HepG2 (cell line): ENCODE data around the gene FBXW10. TPM values are rescaled to one million over a fixed set of nuclear protein-coding genes. Genes with fewer than 3 reads are reported as not detected.
A peak's percentile ranks its signal among the peaks of the same experiment; 100 is the strongest.
"Not testable (repeated sequence)": the region's sequence is repeated elsewhere in the genome, so short reads cannot be mapped to it uniquely, and the experiment has no call there.

Experiments used
- ATAC-seq: fragments of 200-7000 bp; cut with Tn5 transposase; 3 replicates; pipeline ENCODE4 v1.9.1; 2020; ENCODE audit warnings: mild to moderate bottlenecking, moderate library complexity
- BruUV-seq: library from RNA; stranded (reverse); fragments of 400-500 nt; replicated peaks from 2 replicates; lab custom pipeline; 2021; lab: Mats Ljungman, UMichigan
- CTCF ChIA-PET: fragments of 300-600 bp; formaldehyde crosslinking; extraction: SDS; loops from one replicate; lab custom pipeline; 2021; ENCODE audit warnings: low total read pairs, inconsistent platforms, low intra/inter-chr PET ratio; lab: Yijun Ruan, JAX
- POLR2A ChIA-PET: fragments of 350-600 bp; sonication (Branson Sonifier 250); formaldehyde crosslinking; loops from one replicate; lab custom pipeline; 2020; ENCODE audit warnings: antibody characterized with exemption, inconsistent platforms; lab: Yijun Ruan, JAX
- DNase-seq: peaks from one replicate; pipeline ENCODE4 v3.0.0-alpha.2; 2015; ENCODE audit warnings: low spot score
- FAIRE-seq: peaks from 3 replicates; lab custom pipeline; 2011; peaks lifted over from hg19 to GRCh38; lab: Jason Lieb, UNC
- H2AFZ ChIP-seq: one replicate; pipeline ENCODE4 v1.6.1; 2011; ENCODE audit warnings: low read length, inconsistent platforms
- H3K27ac ChIP-seq: fragments of 300-600 bp; 3 replicates; pipeline ENCODE4 v1.8.0; 2011; ENCODE audit warnings: mixed run types, mild to moderate bottlenecking, mixed read lengths, low read length, inconsistent platforms; ENCODE audit not compliant: insufficient read depth; ENCODE audit errors: extremely low read length
- H3K27me3 ChIP-seq, 2 experiments: fragments of 200-600 bp in 1 of 2; 2 replicates in 1 of 2; 3 replicates in 1 of 2; pipeline versions ENCODE4 v1.6.0 to v1.8.0; 2011; ENCODE audit warnings: low read length in 2 of 2, mild to moderate bottlenecking in 2 of 2, moderate library complexity in 2 of 2, inconsistent platforms in 1 of 2; ENCODE audit not compliant: insufficient read depth in 2 of 2, control insufficient read depth in 1 of 2
- H3K36me3 ChIP-seq, 2 experiments: fragments of 200-600 bp in 1 of 2; replicated peaks in 1 of 2; 2 replicates in 1 of 2; 3 replicates in 1 of 2; pipeline versions ENCODE4 v1.5.1 to v1.8.0; 2011; ENCODE audit warnings: low read length in 2 of 2, inconsistent platforms in 1 of 2; ENCODE audit not compliant: insufficient read depth in 2 of 2, control insufficient read depth in 1 of 2
- H3K4me1 ChIP-seq: 2 replicates; pipeline ENCODE4 v1.5.1; 2012; ENCODE audit warnings: low read length, inconsistent platforms; ENCODE audit not compliant: insufficient read depth
- H3K4me2 ChIP-seq: 2 replicates; pipeline ENCODE4 v1.6.0; 2011; ENCODE audit warnings: low read depth, low read length, inconsistent platforms
- H3K4me3 ChIP-seq, 3 experiments: fragments of 200-600 bp in 1 of 3; sonication (generic), shearing (Covaris generic) in 1 of 3; replicated peaks in 1 of 3; 2 replicates each; pipeline ENCODE4 v1.5.1; 2011 to 2016; ENCODE audit warnings: low read length in 3 of 3, inconsistent platforms in 2 of 3, low read depth in 2 of 3, mild to moderate bottlenecking in 2 of 3, control low read depth in 1 of 3, mixed read lengths in 1 of 3; ENCODE audit not compliant: insufficient read depth in 1 of 3
- H3K79me2 ChIP-seq: one replicate; pipeline ENCODE4 v1.6.1; 2011; ENCODE audit warnings: low read length, inconsistent platforms; ENCODE audit not compliant: insufficient read depth
- H3K9ac ChIP-seq: 2 replicates; pipeline ENCODE4 v1.6.0; 2011; ENCODE audit warnings: mild to moderate bottlenecking, low read depth, low read length, inconsistent platforms; ENCODE audit not compliant: insufficient read depth
- H3K9me3 ChIP-seq: 2 replicates; pipeline ENCODE4 v1.5.1; 2012; ENCODE audit warnings: mild to moderate bottlenecking, low read length
- H4K20me1 ChIP-seq: 2 replicates; pipeline ENCODE4 v1.6.0; 2011; ENCODE audit warnings: inconsistent platforms, mild to moderate bottlenecking, low read length, moderate library complexity; ENCODE audit not compliant: insufficient read depth
- HDAC6 ChIP-seq: fragments of 200-600 bp; sonication (generic); IDR thresholded peaks from 2 replicates; pipeline ENCODE4 v1.7.0; 2017; ENCODE audit warnings: mild to moderate bottlenecking, antibody characterized with exemption, low read length, low read depth
- RAD51 ChIP-seq: fragments of 450-650 bp; IDR thresholded peaks from 2 replicates; pipeline ENCODE4 v1.6.1; 2016; ENCODE audit warnings: borderline replicate concordance
- SETDB1 ChIP-seq: sonication (generic); formaldehyde crosslinking; IDR thresholded peaks from 2 replicates; pipeline ENCODE4 v1.5.1; 2020; ENCODE audit warnings: missing genetic modification reagents, mild to moderate bottlenecking, borderline replicate concordance
- WIZ ChIP-seq: sonication (generic); formaldehyde crosslinking; IDR thresholded peaks from 2 replicates; pipeline ENCODE4 v1.5.1; 2020; ENCODE audit warnings: mild to moderate bottlenecking, missing genetic modification reagents
- ZNF101 ChIP-seq: sonication (generic); formaldehyde crosslinking; IDR thresholded peaks from 2 replicates; pipeline ENCODE4 v1.4.0; 2020; ENCODE audit warnings: mild to moderate bottlenecking, low read depth, missing genetic modification reagents, borderline replicate concordance
- WGBS: methylation state at CpG from one replicate; pipeline ENCODE4 v1.1.6; 2017; ENCODE audit warnings: low lambda C conversion rate; 5-methylcytosine and 5-hydroxymethylcytosine counted together
- in situ Hi-C: cut with HindIII; loops from 2 replicates; pipeline ENCODE4 v1.10.0; 2017; ENCODE audit warnings: low pct_unique_long_range_greater_than_20kb; ENCODE audit not compliant: extremely low pct_ligation_motif_present
- intact Hi-C: fragments of 100-400 bp; cut with micrococcal nuclease; formaldehyde crosslinking; loops from one replicate; pipeline ENCODE4 v1.10.0; 2022; ENCODE audit not compliant: unreplicated experiment
- polyA plus RNA-seq, 8 experiments: library from polyadenylated mRNA; depleted of rRNA in 3 of 8; stranded (reverse) in 7 of 8; unstranded in 1 of 8; fragments of >200 nt; fragmentation: Illumina TruSeq in 4 of 8; extraction: Trizol in 4 of 8; gene quantifications; 2 replicates each; pipeline versions ENCODE4 v1.2.1 to v1.2.3, GENCODE V29; 2011 to 2016; ENCODE audit warnings: low read depth in 4 of 8, missing spikeins in 1 of 8, mixed read lengths in 1 of 8; ENCODE audit not compliant: insufficient read depth in 1 of 8
- total RNA-seq, 5 experiments: library from RNA; depleted of rRNA; stranded (reverse); fragments of >200 nt; fragmentation: Illumina TruSeq; extraction: Trizol; gene quantifications; 2 replicates each; pipeline ENCODE4 v1.2.3, GENCODE V29; 2016; ENCODE audit warnings: low read depth in 1 of 5
- TF ChIP-seq, protein P1 (sequence below): sonication (generic); formaldehyde crosslinking; IDR thresholded peaks from 2 replicates; pipeline ENCODE4 v1.4.0; 2020; ENCODE audit warnings: mild to moderate bottlenecking, low read depth, missing genetic modification reagents
- TF ChIP-seq, protein P2 (sequence below): sonication (generic); formaldehyde crosslinking; IDR thresholded peaks from 2 replicates; pipeline ENCODE4 v1.5.1; 2020; ENCODE audit warnings: mild to moderate bottlenecking, missing genetic modification reagents, moderate library complexity
- TF ChIP-seq, protein P3 (sequence below): sonication (generic); formaldehyde crosslinking; IDR thresholded peaks from 2 replicates; pipeline ENCODE4 v1.4.0; 2020; ENCODE audit warnings: missing genetic modification reagents, borderline replicate concordance

Gene FBXW10
- total and polyA plus RNA-seq, 2 of the 13 experiments (the other 11 are each of a cell fraction or from before 2014, with no cell fraction given) = 0.04 to 0.17 TPM

DNA sequence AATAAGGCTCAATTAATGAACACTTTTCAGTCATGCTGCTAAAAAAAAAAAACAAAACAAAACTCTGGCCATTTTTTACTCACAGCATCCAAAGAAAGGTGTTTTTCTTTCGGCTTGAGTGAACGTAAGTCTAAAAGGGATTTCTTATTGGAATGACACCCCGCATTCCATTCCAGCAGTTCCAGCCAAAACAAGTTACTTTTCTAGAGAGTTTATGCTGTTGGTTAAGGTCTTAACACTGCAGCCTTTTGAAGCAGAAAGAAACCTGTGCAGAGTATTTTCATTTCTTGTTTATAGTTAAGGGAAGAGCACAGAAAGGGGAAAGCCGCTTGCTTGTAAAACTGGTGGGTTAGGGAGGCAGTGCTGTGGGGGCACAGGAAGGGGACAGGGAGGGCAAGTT is 27.2 kb downstream of the FBXW10 start:
- BruUV-seq = not testable (repeated sequence)

DNA sequence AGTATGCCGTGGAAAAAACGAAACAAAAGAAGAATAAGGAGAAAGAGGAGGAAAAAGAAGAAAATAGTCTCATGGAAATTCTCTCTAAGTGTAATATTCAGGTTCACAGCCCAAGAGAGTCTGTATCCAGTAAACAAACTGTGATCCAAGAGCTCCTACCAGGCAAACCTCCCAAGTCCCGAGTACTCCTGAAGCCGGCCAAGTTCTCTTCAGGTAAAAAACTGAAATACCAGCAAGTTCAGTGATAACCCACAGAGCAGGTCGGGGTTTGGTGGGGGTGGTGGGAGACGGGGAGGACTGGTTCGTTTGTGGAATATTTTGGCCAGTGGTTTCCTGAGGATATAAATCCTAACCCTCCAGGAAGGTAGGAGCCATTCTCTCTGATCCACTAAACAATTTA is 28.6 kb downstream of the FBXW10 start:
- DNase-seq (no peak), FAIRE-seq (no peak), ATAC-seq (no peak)
- WGBS = 18% methylated on average over 7 of the region's 7 CpGs
- POLR2A ChIA-PET = no interaction called here
- no peak overlapping the region for H2AFZ ChIP-seq
- no peak overlapping the region for H3K27ac ChIP-seq
- H3K4me1 ChIP-seq = no peaks in the 10 kb centered on the region
- BruUV-seq = no TSS peak
- in situ Hi-C loops = no loop called here
- no peaks in the 10 kb centered on the region for H3K79me2 ChIP-seq
- H3K4me2 ChIP-seq = 0 out of 2 replicates have a peak overlapping the region, but pooled peaks have one; percentile 14
- no peaks in the 10 kb centered on the region for H3K36me3 ChIP-seq
- intact Hi-C loops = no loop called here
- H3K9me3 ChIP-seq = no peaks in the 10 kb centered on the region
- no peaks in the 10 kb centered on the region for H4K20me1 ChIP-seq
- CTCF ChIA-PET = no interaction called here
- no peak overlapping the region for H3K4me3 ChIP-seq
- H3K27me3 ChIP-seq = peaks cover 1 to 12% of the 10 kb centered on the region in 2 experiments; a peak in 2 of 5 replicates
- no peak overlapping the region for H3K9ac ChIP-seq
- TF ChIP-seq ZNF101 (CRISPR knock-in tag) (no peak), RAD51 (no peak), HDAC6 (no peak), SETDB1 (CRISPR knock-in tag) (no peak), WIZ (CRISPR knock-in tag) (no peak)
- TF ChIP-seq, protein P1, sequence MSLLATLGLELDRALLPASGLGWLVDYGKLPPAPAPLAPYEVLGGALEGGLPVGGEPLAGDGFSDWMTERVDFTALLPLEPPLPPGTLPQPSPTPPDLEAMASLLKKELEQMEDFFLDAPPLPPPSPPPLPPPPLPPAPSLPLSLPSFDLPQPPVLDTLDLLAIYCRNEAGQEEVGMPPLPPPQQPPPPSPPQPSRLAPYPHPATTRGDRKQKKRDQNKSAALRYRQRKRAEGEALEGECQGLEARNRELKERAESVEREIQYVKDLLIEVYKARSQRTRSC (CRISPR knock-in tag) = no peak
- TF ChIP-seq, protein P2, sequence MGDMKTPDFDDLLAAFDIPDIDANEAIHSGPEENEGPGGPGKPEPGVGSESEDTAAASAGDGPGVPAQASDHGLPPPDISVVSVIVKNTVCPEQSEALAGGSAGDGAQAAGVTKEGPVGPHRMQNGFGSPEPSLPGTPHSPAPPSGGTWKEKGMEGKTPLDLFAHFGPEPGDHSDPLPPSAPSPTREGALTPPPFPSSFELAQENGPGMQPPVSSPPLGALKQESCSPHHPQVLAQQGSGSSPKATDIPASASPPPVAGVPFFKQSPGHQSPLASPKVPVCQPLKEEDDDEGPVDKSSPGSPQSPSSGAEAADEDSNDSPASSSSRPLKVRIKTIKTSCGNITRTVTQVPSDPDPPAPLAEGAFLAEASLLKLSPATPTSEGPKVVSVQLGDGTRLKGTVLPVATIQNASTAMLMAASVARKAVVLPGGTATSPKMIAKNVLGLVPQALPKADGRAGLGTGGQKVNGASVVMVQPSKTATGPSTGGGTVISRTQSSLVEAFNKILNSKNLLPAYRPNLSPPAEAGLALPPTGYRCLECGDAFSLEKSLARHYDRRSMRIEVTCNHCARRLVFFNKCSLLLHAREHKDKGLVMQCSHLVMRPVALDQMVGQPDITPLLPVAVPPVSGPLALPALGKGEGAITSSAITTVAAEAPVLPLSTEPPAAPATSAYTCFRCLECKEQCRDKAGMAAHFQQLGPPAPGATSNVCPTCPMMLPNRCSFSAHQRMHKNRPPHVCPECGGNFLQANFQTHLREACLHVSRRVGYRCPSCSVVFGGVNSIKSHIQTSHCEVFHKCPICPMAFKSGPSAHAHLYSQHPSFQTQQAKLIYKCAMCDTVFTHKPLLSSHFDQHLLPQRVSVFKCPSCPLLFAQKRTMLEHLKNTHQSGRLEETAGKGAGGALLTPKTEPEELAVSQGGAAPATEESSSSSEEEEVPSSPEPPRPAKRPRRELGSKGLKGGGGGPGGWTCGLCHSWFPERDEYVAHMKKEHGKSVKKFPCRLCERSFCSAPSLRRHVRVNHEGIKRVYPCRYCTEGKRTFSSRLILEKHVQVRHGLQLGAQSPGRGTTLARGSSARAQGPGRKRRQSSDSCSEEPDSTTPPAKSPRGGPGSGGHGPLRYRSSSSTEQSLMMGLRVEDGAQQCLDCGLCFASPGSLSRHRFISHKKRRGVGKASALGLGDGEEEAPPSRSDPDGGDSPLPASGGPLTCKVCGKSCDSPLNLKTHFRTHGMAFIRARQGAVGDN = no peak
- TF ChIP-seq, protein P3, sequence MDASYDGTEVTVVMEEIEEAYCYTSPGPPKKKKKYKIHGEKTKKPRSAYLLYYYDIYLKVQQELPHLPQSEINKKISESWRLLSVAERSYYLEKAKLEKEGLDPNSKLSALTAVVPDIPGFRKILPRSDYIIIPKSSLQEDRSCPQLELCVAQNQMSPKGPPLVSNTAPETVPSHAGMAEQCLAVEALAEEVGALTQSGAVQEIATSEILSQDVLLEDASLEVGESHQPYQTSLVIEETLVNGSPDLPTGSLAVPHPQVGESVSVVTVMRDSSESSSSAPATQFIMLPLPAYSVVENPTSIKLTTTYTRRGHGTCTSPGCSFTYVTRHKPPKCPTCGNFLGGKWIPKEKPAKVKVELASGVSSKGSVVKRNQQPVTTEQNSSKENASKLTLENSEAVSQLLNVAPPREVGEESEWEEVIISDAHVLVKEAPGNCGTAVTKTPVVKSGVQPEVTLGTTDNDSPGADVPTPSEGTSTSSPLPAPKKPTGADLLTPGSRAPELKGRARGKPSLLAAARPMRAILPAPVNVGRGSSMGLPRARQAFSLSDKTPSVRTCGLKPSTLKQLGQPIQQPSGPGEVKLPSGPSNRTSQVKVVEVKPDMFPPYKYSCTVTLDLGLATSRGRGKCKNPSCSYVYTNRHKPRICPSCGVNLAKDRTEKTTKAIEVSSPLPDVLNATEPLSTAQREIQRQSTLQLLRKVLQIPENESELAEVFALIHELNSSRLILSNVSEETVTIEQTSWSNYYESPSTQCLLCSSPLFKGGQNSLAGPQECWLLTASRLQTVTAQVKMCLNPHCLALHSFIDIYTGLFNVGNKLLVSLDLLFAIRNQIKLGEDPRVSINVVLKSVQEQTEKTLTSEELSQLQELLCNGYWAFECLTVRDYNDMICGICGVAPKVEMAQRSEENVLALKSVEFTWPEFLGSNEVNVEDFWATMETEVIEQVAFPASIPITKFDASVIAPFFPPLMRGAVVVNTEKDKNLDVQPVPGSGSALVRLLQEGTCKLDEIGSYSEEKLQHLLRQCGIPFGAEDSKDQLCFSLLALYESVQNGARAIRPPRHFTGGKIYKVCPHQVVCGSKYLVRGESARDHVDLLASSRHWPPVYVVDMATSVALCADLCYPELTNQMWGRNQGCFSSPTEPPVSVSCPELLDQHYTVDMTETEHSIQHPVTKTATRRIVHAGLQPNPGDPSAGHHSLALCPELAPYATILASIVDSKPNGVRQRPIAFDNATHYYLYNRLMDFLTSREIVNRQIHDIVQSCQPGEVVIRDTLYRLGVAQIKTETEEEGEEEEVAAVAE (CRISPR knock-in tag) = no peak

More for the DNA sequence above, 27.2 kb downstream of the FBXW10 start:
- H3K9ac ChIP-seq, H3K79me2 ChIP-seq, ATAC-seq, H3K4me2 ChIP-seq, H2AFZ ChIP-seq, in situ Hi-C loops, H3K27ac ChIP-seq, H3K4me3 ChIP-seq, H3K9me3 ChIP-seq, intact Hi-C loops, H3K4me1 ChIP-seq, FAIRE-seq, H4K20me1 ChIP-seq, DNase-seq, CTCF ChIA-PET, POLR2A ChIA-PET, H3K36me3 ChIP-seq: not testable (repeated sequence)
- H3K27me3 ChIP-seq = peaks cover 0 to 12% of the 10 kb centered on the region in 2 experiments; a peak in 2 of 5 replicates
- 55% methylated on average over 4 of the region's 4 CpGs for WGBS
